Activated CD8-positive, alpha-beta memory T cell treated with anti-CD3 and anti-CD28 coated beads, Interleukin-2, amount 50 U/mL, for 24 hours (primary cell): ENCODE data around the gene FITM1.

Experiments
- DNase-seq: peaks from one replicate; pipeline ENCODE4 v3.0.0-alpha.2; 2020; ENCODE audit errors: extremely low read depth

FITM1 gene

GRCh38 chr14:24130380-24130716, at the start of gene FITM1:
Gene FITM1 (plus strand): TSS chr14:24130659. CDS start chr14:24131564, 905 bp downstream.
- DNase-seq = no peak

- peak; percentile 46 for DNase-seq
Measured at GRCh38 chr14:24080888-24081738, 49.3 kb upstream of the FITM1 start.

GRCh38 chr14:24081739-24082211, 48.7 kb upstream of the FITM1 start:
- no peak for DNase-seq

- DNase-seq = no peak
Measured at GRCh38 chr14:24082411-24083080, 47.9 kb upstream of the FITM1 start.

- no peak for DNase-seq
Measured at GRCh38 chr14:24083462-24083861, 47.0 kb upstream of the FITM1 start.

- no peak for DNase-seq
Measured at GRCh38 chr14:24084440-24084839, 46.0 kb upstream of the FITM1 start.

GRCh38 chr14:24085215-24085614, 45.2 kb upstream of the FITM1 start:
- DNase-seq = no peak

- DNase-seq = no peak
Measured at GRCh38 chr14:24086193-24086955, 44.1 kb upstream of the FITM1 start.

GRCh38 chr14:24087004-24087403, 43.5 kb upstream of the FITM1 start:
- no peak for DNase-seq

GRCh38 chr14:24088095-24088494, 42.4 kb upstream of the FITM1 start:
- DNase-seq = no peak

GRCh38 chr14:24089890-24090289, 40.6 kb upstream of the FITM1 start:
- no peak for DNase-seq

GRCh38 chr14:24092110-24092504, 38.4 kb upstream of the FITM1 start:
- DNase-seq = no peak

- no peak for DNase-seq
Measured at GRCh38 chr14:24092505-24093206, 37.8 kb upstream of the FITM1 start.

- DNase-seq = no peak
Measured at GRCh38 chr14:24093207-24093900, 37.1 kb upstream of the FITM1 start.

GRCh38 chr14:24093901-24094840, 36.3 kb upstream of the FITM1 start, which contains the start of gene PCK2:
Gene PCK2 (plus strand): TSS chr14:24094311. CDS start chr14:24094406, 95 bp downstream.
- DNase-seq = peak; percentile 56

GRCh38 chr14:24094841-24095270, 35.6 kb upstream of the FITM1 start:
- no peak for DNase-seq

GRCh38 chr14:24095271-24096068, 35.0 kb upstream of the FITM1 start:
- DNase-seq = no peak

- no peak for DNase-seq
Measured at GRCh38 chr14:24096545-24097181, 33.8 kb upstream of the FITM1 start.
